ENCODE data around the gene BANP.
"Not testable (repeated sequence)": the region's sequence is repeated elsewhere in the genome, so short reads cannot be mapped to it uniquely, and the experiment has no call there.

BANP gene

DNA sequence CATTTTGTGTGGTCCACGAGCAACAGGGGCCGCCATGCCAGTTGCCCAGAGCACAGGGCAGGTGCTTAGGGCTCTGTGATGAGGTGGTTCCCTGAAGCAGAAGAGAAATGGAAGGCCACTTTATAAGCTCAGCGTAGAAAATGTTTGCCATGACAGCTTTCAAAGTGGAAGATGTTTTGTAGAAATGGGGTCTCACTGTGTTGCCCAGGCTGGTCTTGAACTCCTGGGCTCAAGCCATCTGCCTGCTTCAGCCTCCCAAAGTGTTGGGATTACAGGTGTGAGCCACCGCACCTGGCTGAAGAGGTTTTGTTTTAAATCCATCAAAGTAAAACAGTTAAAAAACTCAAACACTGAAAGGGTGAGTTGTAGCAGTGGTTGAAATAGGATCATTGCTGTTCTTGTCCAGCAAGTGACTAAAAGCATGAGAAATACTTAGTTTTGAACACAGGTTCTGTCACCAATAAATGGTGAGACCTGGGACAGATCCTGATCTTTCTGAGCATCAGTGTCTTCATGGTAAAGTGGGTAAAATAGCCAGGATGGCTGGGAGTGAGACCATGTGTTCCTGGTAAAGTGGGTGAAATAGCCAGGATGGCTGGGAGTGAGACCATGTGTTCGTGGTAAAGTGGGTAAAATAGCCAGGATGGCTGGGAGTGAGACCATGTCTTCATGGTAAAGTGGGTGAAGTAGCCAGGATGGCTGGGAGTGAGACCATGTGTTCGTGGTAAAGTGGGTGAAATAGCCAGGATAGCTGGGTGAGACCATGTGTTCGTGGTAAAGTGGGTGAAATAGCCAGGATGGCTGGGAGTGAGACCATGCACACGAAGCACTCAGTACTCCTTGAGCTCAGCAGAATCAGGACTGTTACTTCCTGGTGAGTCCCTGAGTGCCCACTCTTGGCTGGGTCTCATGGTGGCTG, 46.0 kb downstream of the BANP start:
- FAIRE-seq: no peak

DNA sequence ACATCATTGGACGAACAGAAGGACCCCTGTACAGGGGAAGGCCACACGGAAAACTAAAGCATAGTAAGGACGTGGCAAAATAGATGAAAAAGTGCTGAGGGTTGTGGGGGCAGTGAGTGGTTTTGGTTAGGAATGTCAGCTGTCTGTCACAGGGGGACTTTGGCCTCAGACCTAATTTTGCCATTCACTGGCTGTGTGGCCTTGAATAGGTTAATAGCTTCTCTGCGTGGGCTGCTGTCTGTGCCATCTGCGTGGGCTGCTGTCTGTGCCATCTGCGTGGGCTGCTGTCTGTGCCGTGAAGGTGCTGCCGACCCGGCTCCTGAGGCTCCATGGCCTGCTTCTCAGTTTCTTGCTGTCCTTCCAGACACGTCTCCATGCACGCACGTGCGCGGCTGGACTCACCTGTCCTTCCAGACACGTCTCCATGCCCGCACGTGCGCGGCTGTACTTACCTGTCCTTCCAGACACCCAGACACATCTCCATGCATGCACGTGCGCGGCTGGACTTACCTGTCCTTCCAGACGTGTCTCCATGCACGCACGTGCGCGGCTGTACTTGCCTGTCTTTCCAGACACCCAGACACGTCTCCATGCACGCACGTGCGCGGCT, 47.1 kb downstream of the BANP start:
- not testable (repeated sequence) for FAIRE-seq

DNA sequence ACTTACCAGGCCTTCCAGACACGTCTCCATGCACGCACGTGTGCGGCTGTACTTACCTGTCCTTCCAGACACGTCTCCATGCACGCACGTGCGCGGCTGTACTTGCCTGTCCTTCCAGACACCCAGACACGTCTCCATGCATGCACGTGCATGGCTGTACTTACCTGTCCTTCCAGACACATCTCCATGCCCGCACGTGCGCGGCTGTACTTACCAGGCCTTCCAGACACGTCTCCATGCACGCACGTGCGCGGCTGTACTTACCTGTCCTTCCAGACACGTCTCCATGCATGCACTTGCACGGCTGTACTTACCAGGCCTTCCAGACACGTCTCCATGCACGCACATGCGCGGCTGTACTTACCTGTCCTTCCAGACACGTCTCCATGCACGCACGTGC, 47.8 kb downstream of the BANP start:
- not testable (repeated sequence) for FAIRE-seq

DNA sequence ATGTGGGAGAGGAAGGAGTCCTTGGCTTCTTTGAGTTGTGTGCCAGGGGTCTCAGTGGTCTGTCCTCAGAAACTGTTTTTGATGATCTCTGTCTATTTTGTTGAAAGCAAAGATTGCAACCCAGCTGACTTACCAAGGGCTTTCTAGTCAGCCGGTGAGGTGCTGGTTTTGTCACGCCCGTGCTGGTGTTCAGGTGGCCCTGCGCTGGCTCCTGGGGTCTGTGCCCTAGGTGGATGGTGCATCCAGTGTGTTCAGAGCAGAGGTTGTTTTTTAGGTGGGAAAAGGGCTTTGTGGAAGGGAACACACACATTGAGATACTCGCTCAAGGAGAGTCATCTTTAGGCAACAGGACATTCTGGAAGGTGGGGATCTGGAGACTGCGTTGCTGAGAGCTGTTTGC, 51.0 kb downstream of the BANP start:
- FAIRE-seq: no peak

DNA sequence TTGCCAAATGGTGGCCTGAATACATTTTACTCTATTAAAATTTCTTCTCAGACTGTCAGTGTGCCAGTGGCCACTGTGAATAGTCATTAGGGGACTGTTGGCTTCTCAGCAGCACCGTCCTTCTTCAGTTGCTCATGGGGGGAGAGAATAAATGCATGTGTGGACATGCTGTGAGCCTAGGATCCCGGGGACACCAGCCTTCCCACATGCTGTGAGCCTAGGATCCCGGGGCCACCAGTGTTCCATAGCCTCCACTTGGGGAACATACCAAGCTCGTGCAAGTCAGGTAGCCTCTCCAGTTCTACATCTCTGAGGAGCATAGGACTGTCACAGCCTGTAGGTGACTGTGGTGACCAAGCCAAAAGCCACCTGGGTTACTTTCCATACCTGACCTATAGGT, 51.5 kb downstream of the BANP start:
- FAIRE-seq: no peak

DNA sequence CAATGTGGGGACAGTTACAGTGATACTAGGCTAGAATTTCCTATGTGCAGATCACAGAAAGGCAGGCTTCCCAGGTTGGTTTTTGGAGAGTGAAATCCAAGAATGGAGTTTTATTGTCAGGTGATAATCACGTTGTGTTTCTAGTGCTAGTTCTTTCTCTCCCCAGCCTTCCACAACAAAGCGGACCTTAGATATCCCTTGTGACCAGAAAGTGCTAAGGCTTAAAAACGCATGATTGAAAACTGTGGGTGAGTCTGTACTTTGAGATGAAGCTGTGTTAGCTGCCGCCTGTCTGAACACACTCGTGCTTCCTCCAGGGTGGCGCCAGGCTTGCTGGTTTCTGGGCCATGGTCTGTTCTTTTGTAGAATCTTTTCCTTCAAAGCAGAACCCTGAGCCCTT, 52.1 kb downstream of the BANP start:
- no peak for FAIRE-seq

DNA sequence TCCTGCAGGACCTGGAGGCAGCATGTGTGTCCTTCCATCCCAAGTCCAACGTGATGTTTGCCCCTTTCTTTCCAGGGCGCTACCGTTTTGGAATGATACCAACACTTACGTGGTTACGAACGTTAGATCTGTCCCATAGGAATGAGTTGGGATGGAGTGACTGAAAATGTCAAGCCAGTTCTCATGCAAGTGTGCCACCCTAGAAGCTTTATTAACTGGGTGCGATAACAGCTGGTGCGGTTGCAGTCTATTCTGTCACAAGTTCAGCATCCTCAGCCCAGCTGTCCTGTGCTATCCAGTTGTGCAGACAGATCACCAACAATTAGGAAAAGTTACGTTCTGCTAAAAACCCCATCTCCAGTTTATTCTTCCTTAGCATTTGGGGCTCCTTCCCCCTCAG, 52.5 kb downstream of the BANP start:
- FAIRE-seq: no peak

DNA sequence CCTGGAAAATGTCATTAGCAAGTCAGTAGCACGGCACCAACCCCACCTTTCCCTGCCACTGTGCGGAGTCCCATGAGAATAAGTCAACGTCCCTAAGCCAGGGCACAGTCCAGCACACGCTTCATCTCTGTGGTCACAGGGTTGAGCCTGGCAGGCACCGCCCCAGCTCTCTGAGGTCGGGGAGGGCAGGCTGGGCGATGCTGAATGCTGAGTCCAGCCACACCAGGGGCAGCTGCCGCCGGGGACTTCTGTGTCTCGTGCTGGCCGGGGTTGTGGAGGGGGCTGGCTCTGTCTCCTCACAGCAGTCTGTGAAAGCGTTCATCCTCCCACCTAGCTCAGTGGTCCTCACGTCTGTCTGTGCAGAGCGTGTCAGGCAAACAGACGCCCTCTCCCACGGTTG, 53.2 kb downstream of the BANP start:
- no peak for FAIRE-seq

DNA sequence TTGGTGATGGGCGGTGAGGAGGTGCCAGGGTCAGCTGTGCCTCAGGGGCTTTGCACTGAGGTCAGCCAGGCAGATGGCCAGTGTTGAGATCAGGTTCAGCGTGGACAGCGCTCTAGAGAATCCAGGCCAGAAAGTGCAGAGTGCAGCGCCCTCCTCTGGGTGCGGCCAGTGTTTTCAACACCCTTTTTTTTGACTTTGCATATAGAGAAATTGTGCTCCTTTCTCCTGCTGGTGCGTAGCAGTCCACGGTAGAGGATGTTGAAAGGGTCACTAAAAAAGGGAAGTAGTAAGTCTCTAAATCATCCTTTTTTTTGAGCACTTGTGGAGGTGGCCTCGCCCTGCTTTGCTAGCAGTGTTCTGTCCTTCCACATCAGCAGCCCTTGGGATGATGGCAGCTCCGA, 53.9 kb downstream of the BANP start:
- no peak for FAIRE-seq

DNA sequence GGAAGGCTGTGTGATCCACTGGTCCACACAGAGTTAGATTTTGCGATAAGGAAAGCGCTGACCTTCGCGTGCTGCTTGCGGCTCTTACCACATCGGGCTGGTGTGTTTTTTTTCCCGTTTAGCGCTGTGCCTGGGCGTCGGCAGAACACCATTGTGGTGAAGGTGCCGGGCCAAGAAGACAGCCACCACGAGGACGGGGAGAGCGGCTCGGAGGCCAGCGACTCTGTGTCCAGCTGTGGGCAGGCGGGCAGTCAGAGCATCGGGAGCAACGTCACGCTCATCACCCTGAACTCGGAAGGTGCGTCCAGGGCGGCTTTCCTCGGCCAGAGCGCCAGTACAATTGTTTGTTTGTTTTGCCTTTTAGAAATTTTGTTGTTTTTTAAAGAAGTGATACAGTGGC, 54.7 kb downstream of the BANP start:
- FAIRE-seq: no peak

DNA sequence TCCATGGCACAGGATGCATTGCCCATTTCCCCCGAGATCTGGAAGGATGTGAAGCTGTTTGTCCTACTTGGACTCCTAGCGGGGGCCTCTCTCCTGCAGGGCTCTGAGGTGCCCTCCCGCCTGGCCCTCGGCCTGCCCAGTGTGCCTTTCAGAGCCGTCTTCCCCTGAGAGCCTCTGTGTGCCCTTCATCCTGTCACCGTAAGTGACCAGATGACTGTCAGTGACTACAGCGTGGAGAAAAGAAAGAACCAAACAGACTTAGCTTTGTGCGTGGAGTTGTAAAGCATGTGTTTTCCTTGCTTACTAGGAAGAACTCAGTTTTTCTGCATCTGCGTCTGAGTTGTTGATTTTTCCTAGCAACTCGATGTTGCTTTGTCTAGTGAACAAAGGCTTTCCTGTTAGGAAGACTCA, 56.1 kb downstream of the BANP start:
- no peak for FAIRE-seq

DNA sequence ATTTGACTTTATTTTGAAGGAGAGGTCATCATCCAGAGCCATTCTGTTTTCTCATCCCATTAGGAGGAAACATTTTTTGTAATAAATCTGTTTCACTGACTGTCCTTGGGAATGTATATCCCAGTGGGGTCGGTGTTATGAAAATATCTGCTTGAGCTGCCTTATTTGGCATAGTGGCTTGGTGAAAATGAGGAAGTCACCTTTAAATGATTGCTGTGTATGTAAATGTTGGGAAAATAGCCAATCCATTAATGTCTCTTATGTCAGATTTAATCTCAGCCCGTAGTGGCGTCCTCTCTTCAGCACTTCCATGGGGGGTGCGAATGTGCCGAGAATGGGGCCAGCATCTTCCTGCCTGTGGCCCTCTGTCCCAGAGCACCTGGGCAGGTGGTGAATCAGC, 57.6 kb downstream of the BANP start:
- no peak for FAIRE-seq

DNA sequence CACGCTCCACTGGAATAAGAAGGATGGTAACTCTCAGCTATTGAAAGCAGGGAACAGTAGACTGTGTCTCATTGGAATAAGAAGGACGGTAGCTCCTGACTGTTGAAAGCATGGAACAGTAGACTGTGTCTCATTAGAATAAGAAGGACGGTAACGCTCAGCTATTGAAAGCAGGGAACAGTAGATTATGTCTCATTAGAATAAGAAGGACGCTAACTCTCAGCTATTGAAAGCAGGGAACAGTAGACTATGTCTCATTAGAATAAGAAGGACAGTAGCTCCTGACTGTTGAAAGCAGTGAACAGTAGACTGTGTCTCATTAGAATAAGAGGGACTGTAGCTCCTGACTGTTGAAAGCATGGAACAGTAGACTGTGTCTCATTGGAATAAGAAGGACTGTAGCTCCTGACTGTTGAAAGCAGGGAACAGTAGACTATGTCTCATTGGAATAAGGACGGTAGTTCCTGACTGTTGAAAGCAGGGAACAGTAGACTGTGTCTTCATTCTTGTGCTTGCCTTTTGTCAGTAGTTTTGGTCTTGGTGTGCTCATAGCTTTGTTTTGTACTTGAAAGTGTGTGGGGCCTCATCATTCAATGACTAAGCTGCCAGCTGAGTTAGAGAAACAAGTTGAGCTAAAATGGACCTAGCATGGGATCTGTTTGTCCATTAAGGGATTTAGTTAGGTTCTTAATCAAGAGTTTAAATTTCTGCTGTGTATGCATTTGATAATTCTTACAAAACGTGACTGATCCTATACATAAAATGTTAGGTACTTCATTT, 58.5 kb downstream of the BANP start:
- no peak for FAIRE-seq

DNA sequence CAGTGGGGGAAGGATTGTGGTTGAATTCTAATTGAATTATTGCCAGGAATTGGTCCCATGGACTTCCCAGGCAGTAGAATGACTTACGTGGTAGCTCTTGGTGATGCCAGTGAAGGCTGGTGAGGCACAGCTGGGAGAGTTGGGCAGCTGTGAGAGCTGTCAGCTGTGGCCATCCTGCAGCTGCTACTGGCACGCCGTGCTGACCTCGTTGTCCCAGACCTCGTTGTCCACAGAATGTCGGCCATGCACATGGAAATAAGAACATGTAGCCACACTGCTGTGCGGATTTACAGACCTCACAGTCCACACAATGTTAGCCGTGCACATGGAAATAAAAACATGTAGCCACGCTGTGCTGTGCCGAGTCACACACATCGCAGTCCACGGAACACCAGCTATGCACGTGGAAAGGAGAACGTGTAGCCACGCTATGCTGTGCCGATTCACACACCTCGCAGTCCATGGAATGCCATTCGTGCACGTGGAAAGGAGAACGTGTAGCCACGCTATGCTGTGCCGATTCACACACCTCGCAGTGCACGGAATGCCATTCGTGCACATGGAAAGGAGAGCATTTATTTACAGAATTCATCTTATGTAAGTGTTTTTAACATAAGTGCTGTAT, 59.2 kb downstream of the BANP start:
- no peak for FAIRE-seq

DNA sequence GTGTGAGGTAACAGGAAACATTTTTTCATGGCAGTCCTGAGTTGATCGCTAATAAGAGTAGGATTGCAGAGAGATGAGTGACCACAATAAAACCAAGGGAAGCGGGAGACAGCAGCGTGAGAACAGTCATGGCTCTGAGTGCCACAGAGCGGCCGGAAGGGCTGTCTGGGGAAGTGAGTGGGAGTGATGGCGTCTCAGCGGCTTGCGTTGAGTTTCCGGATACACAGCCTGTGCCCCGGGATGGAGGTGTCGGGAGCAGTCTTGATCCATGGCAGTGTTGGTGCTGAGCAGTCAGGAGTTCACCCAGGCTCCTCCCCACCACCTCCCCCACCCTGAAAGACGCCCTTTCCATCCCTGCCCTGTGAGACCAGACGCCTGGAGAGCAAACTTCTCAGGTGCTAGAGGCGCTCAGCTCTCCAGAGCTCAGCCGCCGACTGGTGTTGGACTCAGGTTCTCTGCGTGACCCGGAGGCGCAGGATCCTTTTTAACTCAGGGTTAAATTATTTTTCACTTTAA, 59.8 kb downstream of the BANP start:
- no peak for FAIRE-seq

DNA sequence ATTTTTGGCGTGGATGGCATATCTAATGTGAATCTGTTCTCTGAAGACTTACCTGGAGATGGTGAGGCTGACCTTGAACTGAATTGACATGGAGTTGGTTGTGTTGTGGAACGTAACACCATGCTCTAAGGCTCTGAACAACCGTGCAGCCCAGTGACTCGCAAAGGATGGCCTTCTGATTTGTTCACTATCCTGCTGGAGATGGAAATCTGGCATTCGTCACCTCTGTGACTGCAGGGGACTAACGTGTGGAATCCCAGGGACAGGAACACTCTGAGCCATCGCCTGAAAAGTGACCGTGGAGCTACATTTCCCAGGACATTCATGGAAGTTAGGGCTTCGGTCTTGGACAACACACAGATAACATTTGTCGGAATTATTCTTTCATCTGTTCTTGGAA, 61.1 kb downstream of the BANP start:
- FAIRE-seq: no peak

DNA sequence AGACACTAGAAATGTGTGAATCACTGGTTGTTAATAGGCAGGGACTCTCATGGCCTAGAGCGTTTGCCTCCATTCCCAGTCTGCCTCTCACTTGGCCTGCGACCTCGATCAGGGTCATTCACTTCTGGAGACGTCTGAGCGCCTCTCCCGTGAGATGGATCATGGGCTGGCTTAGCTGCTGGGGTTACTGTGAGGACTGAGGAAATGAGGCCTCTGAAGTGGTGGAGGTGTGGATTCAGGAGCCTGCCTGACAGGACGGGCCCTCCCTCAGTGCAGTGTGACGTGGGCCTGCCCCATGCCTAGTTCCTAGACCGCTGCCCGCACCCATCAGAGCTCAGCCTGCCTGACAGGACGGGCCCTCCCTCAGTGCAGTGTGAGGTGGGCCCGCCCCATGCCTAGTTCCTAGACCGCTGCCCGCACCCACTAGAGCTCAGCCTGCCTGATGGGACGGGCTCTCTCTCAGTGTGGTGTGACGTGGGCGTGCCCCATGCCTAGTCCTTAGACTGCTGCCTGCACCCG, 61.9 kb downstream of the BANP start:
- no peak for FAIRE-seq

DNA sequence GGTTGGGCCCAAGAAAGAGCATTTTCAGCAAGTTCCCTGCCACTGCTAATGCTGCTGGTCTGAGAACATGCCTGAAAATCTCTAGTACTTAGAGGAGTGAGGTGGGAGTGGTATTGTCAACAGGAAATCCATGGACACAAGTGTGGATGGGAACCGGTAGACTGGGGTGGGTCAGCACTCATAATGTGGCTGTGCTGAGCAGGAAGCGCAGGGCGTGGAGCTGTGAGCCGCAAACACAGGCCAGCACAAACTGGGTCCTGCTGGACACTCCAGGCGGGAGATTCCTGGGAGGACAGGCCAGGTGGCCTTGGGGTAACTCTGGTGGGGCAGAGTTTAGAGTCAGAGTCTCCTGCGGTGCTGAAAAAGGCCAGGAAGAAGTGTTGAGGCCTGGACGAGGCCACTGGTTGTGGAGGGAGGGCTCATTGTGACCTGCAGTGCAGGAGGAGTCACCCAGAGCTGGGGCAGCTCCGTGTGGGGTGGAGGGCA, 62.6 kb downstream of the BANP start:
- FAIRE-seq: no peak

DNA sequence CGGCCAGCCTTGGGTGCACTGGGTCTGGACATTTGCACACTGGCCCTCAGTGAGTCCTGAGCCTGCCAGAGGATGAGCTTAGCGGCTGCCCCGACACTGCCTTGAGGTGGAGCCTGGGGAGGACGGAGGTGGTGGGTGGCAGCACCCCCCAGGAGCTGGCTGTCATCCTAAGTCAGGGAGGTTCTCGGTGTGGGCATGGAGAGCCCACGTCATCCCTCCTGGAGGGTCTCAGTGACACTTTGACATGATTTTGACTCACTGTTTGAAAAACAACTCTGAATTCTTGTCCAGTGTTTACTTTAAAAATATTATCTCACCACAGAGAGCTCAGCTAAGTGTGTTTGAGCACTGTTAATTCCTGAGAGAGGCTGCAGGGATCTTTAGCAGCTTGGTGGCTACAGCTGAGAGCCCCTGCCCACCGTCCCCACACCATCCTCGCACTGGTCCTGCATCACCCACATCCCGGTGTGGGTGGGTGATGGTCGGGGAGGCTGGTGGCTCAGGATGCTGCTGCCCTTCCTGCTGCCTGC, 63.1 kb downstream of the BANP start:
- no peak for FAIRE-seq

DNA sequence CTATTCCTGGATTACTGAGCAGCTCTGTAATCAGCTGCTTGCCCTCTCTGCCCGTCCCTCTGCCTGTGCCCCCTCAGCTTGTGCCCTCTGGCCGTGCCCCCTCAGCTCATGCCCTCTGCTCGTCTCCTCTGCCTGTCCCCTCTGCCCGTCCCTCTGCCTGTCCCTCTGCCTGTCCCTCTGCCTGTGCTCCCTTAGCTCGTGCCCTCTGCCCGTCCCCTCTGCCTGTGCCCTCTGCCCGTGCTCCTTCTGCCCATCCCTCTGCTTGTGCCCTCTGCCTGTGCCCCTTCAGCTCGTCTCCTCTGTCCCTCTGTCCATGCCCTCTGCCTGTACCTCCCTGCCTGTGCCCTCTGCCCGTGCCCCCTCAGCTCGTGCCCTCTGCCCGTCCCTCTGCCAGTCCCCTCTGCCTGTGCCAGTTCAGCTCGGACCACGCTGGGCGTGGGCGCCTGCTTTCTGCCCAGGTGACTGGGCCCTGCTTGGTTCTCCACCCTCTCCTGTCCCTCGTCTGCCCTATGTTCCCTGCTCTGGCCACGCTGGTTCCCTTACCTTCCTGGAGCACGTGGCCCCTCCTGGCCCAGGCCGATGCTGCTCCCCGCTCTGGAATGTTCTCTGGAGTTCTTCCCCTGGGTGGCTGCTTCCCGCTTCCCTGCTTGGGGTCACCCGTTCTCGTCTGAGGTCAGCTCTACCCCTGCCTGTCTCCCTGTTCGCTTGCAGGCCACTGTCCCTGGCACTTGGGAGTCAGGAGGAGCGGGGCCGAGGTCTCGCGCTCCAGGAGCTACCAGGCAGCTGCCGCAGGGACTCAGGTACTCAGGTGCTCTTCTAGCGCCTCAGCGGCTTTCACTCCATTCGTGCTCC, 63.9 kb downstream of the BANP start:
- no peak for FAIRE-seq

DNA sequence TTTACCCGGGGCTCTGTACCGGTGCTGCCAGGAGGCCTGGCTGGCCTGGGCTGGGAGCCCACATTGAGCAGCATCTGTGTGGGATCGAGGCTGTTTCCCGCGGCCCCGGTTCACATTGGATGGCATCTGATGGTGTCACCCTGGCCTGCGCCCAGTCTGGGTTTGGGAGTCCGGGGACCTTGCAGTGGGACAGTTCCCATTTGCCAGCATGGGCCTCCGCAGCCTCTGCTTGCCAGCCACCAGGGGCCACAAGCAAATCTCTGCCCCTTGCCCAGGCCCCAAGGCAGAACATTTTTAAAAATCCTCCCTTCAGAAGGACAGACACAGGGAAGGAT, 64.5 kb downstream of the BANP start:
- no peak for FAIRE-seq

DNA sequence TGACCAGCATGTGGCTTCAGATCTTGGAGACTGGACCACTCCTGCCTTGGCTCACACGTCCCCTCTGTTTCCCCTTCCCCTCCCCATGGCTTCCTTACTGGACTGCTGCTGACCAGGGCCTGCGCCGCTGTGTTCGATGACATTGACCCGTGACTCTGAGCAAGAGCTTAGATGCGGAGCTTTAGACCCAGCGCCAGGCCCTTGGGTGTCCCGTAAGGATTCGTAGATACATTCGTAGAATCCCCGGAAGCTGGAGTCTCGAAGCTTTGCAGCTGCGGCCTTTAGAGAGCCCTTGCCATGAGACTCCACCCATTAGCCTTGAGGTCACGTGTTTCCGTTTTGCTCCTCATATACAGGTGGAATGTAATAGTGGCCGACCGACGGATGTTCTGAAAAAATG, 65.2 kb downstream of the BANP start:
- not testable (repeated sequence) for FAIRE-seq

All from G401.6 (cell line).